GM19351 (cell line): ENCODE results near the gene KCTD19.
"Not testable (repeated sequence)": the region's sequence is repeated elsewhere in the genome, so short reads cannot be mapped to it uniquely, and the experiment has no call there.

Experiments
- ATAC-seq: cut with Tn5 transposase; IDR thresholded peaks from one replicate; pipeline ENCODE4 v1.9.1; 2021; ENCODE audit warnings: mild to moderate bottlenecking, moderate library complexity; ENCODE audit not compliant: unreplicated experiment

The KCTD19 gene

GRCh38 chr16:67326472-67327309 lies at the start of gene KCTD19, which contains the start of gene LRRC36:
Gene KCTD19, minus strand, starts transcription at chr16:67326741. Its CDS starts 34 bp downstream, at chr16:67326707.
Gene LRRC36, plus strand, starts transcription at chr16:67326815. Its CDS starts 48 bp downstream, at chr16:67326863.
- no peak for ATAC-seq

GRCh38 chr16:67376012-67376411 lies 49.5 kb upstream of the KCTD19 start:
- ATAC-seq, result not testable (repeated sequence)

- no peak for ATAC-seq
These were observed 46.1 kb upstream of the KCTD19 start for GRCh38 chr16:67372664-67373063.

- ATAC-seq, result no peak
These were observed 44.1 kb upstream of the KCTD19 start for GRCh38 chr16:67370661-67371060.

GRCh38 chr16:67364600-67365235 lies 38.2 kb upstream of the KCTD19 start:
- no peak for ATAC-seq

GRCh38 chr16:67361038-67361437 lies 34.5 kb upstream of the KCTD19 start:
- no peak for ATAC-seq

GRCh38 chr16:67359540-67360269 lies 33.2 kb upstream of the KCTD19 start:
- ATAC-seq, result not testable (repeated sequence)

- no peak for ATAC-seq
These were observed 31.0 kb upstream of the KCTD19 start for GRCh38 chr16:67357561-67357960.

GRCh38 chr16:67356396-67356795 lies 29.9 kb upstream of the KCTD19 start:
- no peak for ATAC-seq

GRCh38 chr16:67352463-67352862 lies 25.9 kb upstream of the KCTD19 start:
- not testable (repeated sequence) for ATAC-seq

- no peak for ATAC-seq
These were observed 23.8 kb upstream of the KCTD19 start for GRCh38 chr16:67350324-67350723.

GRCh38 chr16:67349172-67349571 lies 22.6 kb upstream of the KCTD19 start:
- no peak for ATAC-seq

- no peak for ATAC-seq
These were observed 19.8 kb upstream of the KCTD19 start for GRCh38 chr16:67346341-67346740.

- ATAC-seq, result no peak
These were observed 18.9 kb upstream of the KCTD19 start for GRCh38 chr16:67345401-67345800.

- ATAC-seq, result no peak
These were observed 16.1 kb upstream of the KCTD19 start for GRCh38 chr16:67342616-67343015.

GRCh38 chr16:67341250-67341649 lies 14.7 kb upstream of the KCTD19 start:
- ATAC-seq, result no peak

- ATAC-seq, result no peak
These were observed 12.9 kb upstream of the KCTD19 start for GRCh38 chr16:67339453-67339852.

- no peak for ATAC-seq
These were observed 10.1 kb upstream of the KCTD19 start for GRCh38 chr16:67336648-67337047.

GRCh38 chr16:67336116-67336515 lies 9.6 kb upstream of the KCTD19 start:
- ATAC-seq, result no peak

GRCh38 chr16:67333315-67333714 lies 6.8 kb upstream of the KCTD19 start:
- ATAC-seq, result no peak

- no peak for ATAC-seq
These were observed 3.4 kb upstream of the KCTD19 start for GRCh38 chr16:67329901-67330300.
